ENCODE results near the gene RITA1.

RITA1 gene

DNA sequence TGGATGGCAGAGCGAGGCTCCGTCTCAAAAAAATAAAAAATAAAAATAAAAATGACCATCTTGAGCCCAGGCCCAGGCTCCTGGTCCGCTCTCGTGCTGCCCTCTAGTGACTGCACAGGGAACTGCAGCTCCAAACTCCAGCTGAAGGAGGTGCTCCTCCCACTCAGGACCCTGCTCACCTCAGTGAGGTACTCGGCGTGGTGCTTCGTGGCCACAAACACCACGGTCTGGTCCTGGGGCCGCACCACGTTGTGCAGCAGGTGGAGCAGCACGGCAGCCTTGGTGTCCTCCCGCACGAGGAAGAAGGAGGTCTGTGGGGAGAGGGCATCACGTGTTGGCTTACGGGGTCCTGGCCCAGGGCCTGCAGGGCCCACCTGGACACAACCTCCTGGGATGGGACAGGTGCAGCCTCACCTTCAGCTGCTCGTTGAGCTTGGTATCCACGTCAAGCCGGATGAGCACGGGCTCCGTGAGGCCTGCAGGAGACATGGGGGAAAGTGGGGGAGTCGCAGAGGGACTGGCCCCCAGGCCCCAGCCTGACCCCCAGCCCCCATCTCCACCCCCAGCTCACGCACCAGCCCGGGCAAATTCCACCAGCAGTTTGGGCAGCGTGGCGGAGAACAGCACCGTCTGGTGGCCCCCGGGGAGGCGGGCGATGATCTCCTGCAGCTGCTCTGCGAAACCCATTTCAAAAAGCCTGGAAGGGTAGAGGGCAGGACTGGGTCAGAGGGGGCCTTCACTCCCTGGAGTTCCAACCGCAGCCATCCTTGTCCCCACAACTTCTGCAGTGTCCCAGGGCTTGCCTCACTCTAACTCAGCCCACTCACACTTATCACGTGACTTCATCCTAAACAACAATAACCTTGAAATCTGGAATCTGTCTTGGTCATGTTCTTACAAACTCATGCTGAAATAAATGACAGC lies 10.8 kb upstream of the RITA1 start:
- Mint-ChIP-seq H3K36me3 (ENCODE audit: low read depth) (peaks cover 99% of the 10 kb centered on the region), H3K27ac (peak overlapping the region; percentile 7), H3K27me3 (no peaks in the 10 kb centered on the region), H3K4me3 (no peak overlapping the region), H3K4me1 (ENCODE audit: low read depth) (peaks cover 9% of the 10 kb centered on the region), H3K9me3 (no peaks in the 10 kb centered on the region)
- intact Hi-C loops (cut with micrococcal nuclease), result loop anchor here (1.0 to 5.0 kb wide), 2 partner anchors 126 to 182 kb away; no protein-coding TSS in a partner anchor

DNA sequence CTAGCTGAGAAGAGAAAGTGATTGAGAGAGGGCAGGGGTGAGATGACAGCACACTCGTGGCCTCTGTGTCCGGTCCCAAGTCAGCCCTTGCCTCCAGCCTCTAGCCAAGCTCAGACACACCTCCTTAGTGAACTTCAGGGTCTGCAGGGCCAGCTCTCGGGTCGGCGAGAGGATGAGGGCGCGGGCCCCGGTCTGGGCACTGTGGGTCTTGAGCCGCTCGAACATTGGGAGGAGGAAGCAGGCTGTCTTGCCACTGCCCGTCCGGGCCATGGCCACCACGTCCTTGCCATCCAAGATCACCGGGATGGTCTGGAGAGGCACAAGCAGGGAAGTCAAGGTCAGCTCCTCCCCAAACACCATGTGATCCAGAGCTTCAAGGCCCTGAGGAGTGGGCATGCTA lies 6.5 kb upstream of the RITA1 start:
- no peaks in the 10 kb centered on the region for H3K27me3 Mint-ChIP-seq
- H3K4me1 Mint-ChIP-seq (ENCODE audit: low read depth), result peaks cover 20% of the 10 kb centered on the region
- H3K27ac Mint-ChIP-seq, result no peak overlapping the region
- H3K9me3 Mint-ChIP-seq, result no peaks in the 10 kb centered on the region
- intact Hi-C loops (cut with micrococcal nuclease), result no loop called here
- H3K4me3 Mint-ChIP-seq, result no peak overlapping the region
- peaks cover 89% of the 10 kb centered on the region for H3K36me3 Mint-ChIP-seq (ENCODE audit: low read depth)

DNA sequence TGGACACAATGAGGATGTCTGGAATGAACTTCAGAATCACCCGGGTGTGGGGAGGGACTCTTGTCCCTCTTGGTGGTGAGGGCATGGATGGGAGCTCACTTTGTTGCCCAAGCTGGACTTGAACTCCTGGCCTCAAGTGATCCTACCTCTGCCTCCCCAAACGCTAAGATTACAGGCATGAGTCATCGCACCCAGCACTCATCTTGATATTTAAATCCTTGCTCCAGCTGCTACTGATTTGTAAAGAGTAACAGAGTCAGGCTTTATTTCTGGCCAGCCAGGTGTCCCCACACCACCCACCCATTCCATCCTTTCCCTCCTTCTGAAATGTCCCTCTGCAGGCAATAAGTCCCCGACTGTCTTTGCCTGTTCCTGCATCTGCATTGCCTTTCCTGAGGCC lies 5.2 kb upstream of the RITA1 start:
- no peaks in the 10 kb centered on the region for H3K27me3 Mint-ChIP-seq
- peaks cover 11% of the 10 kb centered on the region for H3K4me1 Mint-ChIP-seq (ENCODE audit: low read depth)
- peaks cover 86% of the 10 kb centered on the region for H3K36me3 Mint-ChIP-seq (ENCODE audit: low read depth)
- no peaks in the 10 kb centered on the region for H3K9me3 Mint-ChIP-seq
- intact Hi-C loops (cut with micrococcal nuclease), result no loop called here
- H3K4me3 Mint-ChIP-seq, result no peak overlapping the region
- no peak overlapping the region for H3K27ac Mint-ChIP-seq

- Mint-ChIP-seq H3K27me3 (no peaks in the 10 kb centered on the region), H3K9me3 (no peaks in the 10 kb centered on the region), H3K27ac (no peak overlapping the region), H3K4me3 (no peak overlapping the region), H3K4me1 (ENCODE audit: low read depth) (peaks cover 27% of the 10 kb centered on the region), H3K36me3 (ENCODE audit: low read depth) (peaks cover 81% of the 10 kb centered on the region)
- intact Hi-C loops (cut with micrococcal nuclease), result no loop called here
Observed at GRCh38 chr12:113181975-113182374, 3.5 kb upstream of the RITA1 start.

DNA sequence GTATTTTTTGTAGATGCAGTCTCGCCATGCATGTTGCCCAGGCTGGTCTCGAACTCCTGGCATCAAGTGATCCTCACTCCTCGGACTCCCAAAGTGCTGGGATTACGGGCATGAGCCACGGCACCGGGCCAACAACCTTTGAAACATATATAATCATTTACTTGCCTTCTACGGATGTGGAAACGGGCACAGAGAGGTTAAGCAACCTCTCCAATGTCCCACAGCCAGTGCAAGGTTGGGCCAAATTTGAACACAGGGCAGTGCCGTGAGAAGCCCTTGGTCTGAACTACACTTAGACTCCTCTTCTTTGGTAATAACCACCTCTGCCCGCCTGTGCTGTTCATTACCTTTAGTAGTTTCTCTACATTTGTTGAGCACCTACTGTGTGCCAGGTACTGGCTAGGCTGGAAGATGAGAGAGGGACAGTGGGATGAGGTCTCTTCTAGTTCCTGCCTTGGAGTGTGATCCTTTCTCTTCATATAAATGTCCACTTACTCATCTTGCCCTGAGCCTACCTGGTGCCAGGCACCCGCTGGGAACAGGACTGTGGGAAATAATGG lies 2.4 kb upstream of the RITA1 start:
- Mint-ChIP-seq H3K36me3 (ENCODE audit: low read depth) (peaks cover 75% of the 10 kb centered on the region), H3K27me3 (no peaks in the 10 kb centered on the region), H3K27ac (no peak overlapping the region), H3K4me3 (no peak overlapping the region), H3K4me1 (ENCODE audit: low read depth) (peaks cover 32% of the 10 kb centered on the region), H3K9me3 (no peaks in the 10 kb centered on the region)
- intact Hi-C loops (cut with micrococcal nuclease), result no loop called here

DNA sequence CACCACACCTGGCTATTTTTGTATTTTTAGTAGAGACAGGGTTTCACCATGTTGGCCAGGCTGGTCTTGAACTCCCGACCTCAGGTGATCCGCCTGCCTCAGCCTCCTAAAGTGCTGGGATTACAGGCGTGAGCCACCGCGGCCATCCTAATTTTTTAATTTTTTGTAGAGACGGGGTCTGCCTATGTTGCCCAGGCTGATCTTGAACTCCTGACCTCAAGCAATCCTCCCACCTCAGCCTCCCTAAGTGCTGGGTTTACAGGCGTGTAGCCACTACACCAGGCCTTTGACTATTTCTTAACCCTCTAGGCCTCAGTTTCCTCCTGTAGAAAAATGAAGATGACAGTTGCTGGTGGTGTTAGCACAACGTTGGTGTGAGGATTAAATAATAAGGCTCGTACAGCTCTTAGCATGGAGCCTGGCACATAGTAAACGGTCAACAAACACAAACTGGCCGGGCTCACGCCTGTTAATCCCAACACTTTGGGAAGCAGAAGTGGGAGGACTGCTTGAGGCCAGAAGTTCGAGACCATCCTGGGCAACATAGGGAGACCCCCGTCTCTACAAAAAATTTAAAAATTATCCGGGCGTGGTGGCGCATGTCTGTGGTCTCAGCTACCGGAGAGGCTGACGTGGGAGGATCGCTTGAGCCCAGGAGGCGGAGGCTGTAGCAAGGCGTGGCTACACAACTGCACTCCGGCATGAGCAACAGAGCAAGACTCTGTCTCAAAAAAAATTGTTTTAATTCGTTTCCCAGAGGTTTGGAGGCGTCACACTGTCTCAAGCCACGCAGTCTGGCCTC lies 1.2 kb upstream of the RITA1 start:
- Mint-ChIP-seq H3K9me3 (no peaks in the 10 kb centered on the region), H3K27ac (peak overlapping the region; percentile 98), H3K4me3 (peak overlapping the region; percentile 98)

DNA sequence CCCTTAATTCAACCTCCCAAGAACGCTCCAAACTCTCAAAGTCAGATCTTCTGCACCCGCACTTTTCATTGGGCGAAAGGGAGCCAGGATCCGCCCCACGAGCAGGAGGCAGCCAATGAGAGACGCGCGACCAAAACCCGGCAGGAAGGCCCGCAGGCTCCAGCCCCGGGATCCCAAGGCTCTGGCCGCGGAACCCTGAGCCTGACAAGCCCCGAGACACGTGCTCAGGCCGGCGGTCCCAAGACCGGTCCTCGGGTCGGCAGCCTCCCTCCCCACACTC lies 681 bp upstream of the RITA1 start:
- peaks cover 75% of the 10 kb centered on the region for H3K36me3 Mint-ChIP-seq (ENCODE audit: low read depth)
- H3K4me3 Mint-ChIP-seq, result peak overlapping the region; percentile 98
- no peaks in the 10 kb centered on the region for H3K27me3 Mint-ChIP-seq
- H3K4me1 Mint-ChIP-seq (ENCODE audit: low read depth), result peaks cover 32% of the 10 kb centered on the region
- H3K27ac Mint-ChIP-seq, result peak overlapping the region; percentile 98
- H3K9me3 Mint-ChIP-seq, result no peaks in the 10 kb centered on the region
- intact Hi-C loops (cut with micrococcal nuclease), result loop anchor here (5.0 kb wide), 1 partner anchor 37 kb away; the partner anchor contains the start of gene TPCN1

More for the DNA sequence above, 1.2 kb upstream of the RITA1 start:
- Mint-ChIP-seq H3K27me3 (no peaks in the 10 kb centered on the region), H3K4me1 (ENCODE audit: low read depth) (peaks cover 32% of the 10 kb centered on the region), H3K36me3 (ENCODE audit: low read depth) (peaks cover 75% of the 10 kb centered on the region)
- intact Hi-C loops (cut with micrococcal nuclease), result no loop called here

- Mint-ChIP-seq H3K36me3 (ENCODE audit: low read depth) (peaks cover 75% of the 10 kb centered on the region), H3K27me3 (no peaks in the 10 kb centered on the region), H3K4me1 (ENCODE audit: low read depth) (peaks cover 32% of the 10 kb centered on the region), H3K27ac (peak overlapping the region; percentile 98), H3K4me3 (peak overlapping the region; percentile 98), H3K9me3 (no peaks in the 10 kb centered on the region)
- intact Hi-C loops (cut with micrococcal nuclease), result loop anchor here (5.0 kb wide), 1 partner anchor 36 kb away; the partner anchor contains the start of gene TPCN1
Observed at GRCh38 chr12:113186033-113186365, 478 bp downstream of the RITA1 start.

- peak overlapping the region; percentile 98 for H3K4me3 Mint-ChIP-seq
- H3K4me1 Mint-ChIP-seq (ENCODE audit: low read depth), result peaks cover 32% of the 10 kb centered on the region
- intact Hi-C loops (cut with micrococcal nuclease), result loop anchor here (5.0 kb wide), 1 partner anchor 36 kb away; the partner anchor contains the start of gene TPCN1
- peak overlapping the region; percentile 98 for H3K27ac Mint-ChIP-seq
- no peaks in the 10 kb centered on the region for H3K9me3 Mint-ChIP-seq
- H3K27me3 Mint-ChIP-seq, result no peaks in the 10 kb centered on the region
- peaks cover 77% of the 10 kb centered on the region for H3K36me3 Mint-ChIP-seq (ENCODE audit: low read depth)
Observed at GRCh38 chr12:113186666-113187325, 1.3 kb downstream of the RITA1 start.

DNA sequence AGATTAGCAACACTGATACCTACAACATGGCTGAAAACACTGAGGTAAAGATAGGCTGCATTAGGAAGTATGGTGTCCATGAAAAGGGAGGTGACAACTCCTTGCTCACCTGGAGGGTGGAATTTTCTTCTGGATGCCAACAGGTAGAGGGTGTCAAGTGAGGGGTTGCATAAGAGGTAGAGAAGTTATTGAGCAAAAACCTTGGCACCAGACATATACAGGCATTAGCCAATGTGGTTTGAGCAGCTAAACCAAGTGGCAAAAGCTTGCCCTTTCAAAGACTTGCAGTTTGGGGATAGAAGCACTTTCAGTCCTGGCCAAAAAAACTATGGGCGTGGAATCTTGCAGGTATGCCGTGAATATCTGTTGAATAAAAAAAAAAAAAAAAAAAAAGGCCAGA lies 3.8 kb downstream of the RITA1 start:
- H3K36me3 Mint-ChIP-seq (ENCODE audit: low read depth), result peaks cover 82% of the 10 kb centered on the region
- intact Hi-C loops (cut with micrococcal nuclease), result loop anchor here (5.0 kb wide), 1 partner anchor 33 kb away; the partner anchor contains the start of gene TPCN1
- no peaks in the 10 kb centered on the region for H3K9me3 Mint-ChIP-seq
- H3K4me1 Mint-ChIP-seq (ENCODE audit: low read depth), result peaks cover 27% of the 10 kb centered on the region
- H3K27ac Mint-ChIP-seq, result no peak overlapping the region
- H3K4me3 Mint-ChIP-seq, result no peak overlapping the region
- no peaks in the 10 kb centered on the region for H3K27me3 Mint-ChIP-seq

- intact Hi-C loops (cut with micrococcal nuclease), result no loop called here
- Mint-ChIP-seq H3K4me1 (ENCODE audit: low read depth) (peaks cover 23% of the 10 kb centered on the region), H3K4me3 (no peak overlapping the region), H3K27me3 (no peaks in the 10 kb centered on the region), H3K36me3 (ENCODE audit: low read depth) (peaks cover 69% of the 10 kb centered on the region), H3K9me3 (no peaks in the 10 kb centered on the region), H3K27ac (no peak overlapping the region)
Observed at GRCh38 chr12:113190761-113191160, 5.2 kb downstream of the RITA1 start.

- Mint-ChIP-seq H3K27ac (no peak overlapping the region), H3K9me3 (no peaks in the 10 kb centered on the region), H3K27me3 (no peaks in the 10 kb centered on the region), H3K36me3 (ENCODE audit: low read depth) (peaks cover 68% of the 10 kb centered on the region), H3K4me3 (no peak overlapping the region), H3K4me1 (ENCODE audit: low read depth) (peaks cover 19% of the 10 kb centered on the region)
- intact Hi-C loops (cut with micrococcal nuclease), result no loop called here
Observed at GRCh38 chr12:113191227-113191626, 5.7 kb downstream of the RITA1 start.

DNA sequence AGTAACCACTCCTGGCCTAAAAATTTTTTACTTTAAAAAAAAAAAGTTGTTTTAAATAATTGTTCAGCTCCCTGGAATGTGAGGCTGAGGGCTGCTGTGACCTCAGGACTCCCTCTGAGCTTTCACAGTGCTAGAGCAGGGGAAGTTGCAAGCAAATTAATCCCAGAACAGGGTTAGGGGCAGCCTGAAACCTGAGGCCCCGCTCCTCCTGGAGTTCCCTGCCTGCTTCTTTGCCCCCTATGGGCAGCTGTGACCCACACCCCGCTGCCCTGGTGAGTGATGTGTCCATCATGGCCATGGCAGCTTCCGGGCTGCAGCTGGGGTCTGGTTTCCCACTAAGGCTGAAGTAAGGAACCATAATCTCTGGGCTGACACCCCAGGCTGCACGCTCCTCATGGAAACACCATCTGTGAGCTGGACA lies 9.5 kb downstream of the RITA1 start:
- peaks cover 38% of the 10 kb centered on the region for H3K36me3 Mint-ChIP-seq (ENCODE audit: low read depth)
- no peaks in the 10 kb centered on the region for H3K9me3 Mint-ChIP-seq
- H3K27me3 Mint-ChIP-seq, result no peaks in the 10 kb centered on the region
- H3K27ac Mint-ChIP-seq, result no peak overlapping the region
- intact Hi-C loops (cut with micrococcal nuclease), result loop anchor here (5.0 kb wide), 2 partner anchors 37 to 77 kb away; no protein-coding TSS in a partner anchor
- peaks cover 24% of the 10 kb centered on the region for H3K4me1 Mint-ChIP-seq (ENCODE audit: low read depth)
- H3K4me3 Mint-ChIP-seq, result no peak overlapping the region

All from dendritic cell treated with granulocyte-macrophage colony-stimulating factor and Interleukin-4, amounts not matched to agents 40 ng/mL and 50 ng/mL, for 4 days (primary cell).